ENCODE data around the gene SRSF1. TPM values are rescaled to one million over a fixed set of nuclear protein-coding genes. Genes with fewer than 3 reads are reported as not detected.
"Not testable (repeated sequence)": the region's sequence is repeated elsewhere in the genome, so short reads cannot be mapped to it uniquely, and the experiment has no call there.

The SRSF1 gene
- polyA plus RNA-seq, 2 of the 4 experiments (the other 2 are of a cell fraction): 364 to 490 TPM

- FAIRE-seq: peak; percentile 86
- Histone ChIP-seq H3K4me2 (peak overlapping the region; percentile 70), H3K4me3 (0 out of 3 replicates have a peak overlapping the region, but pooled peaks have one; percentile 1), H3K9me3 (no peaks in the 10 kb centered on the region), H3K4me1 (peaks cover 60% of the 10 kb centered on the region), H3K27ac (peak overlapping the region; percentile 68 to 76)
- 0% methylated on average over 1 of the region's 1 CpG for WGBS (ENCODE audit: missing lambda C conversion rate)
- POLR2A ChIA-PET: interaction anchor here (0.7 to 1.8 kb wide), 4 partner anchors 22 to 83 kb away, joined by 3 to 8 read pairs (median 4); no protein-coding TSS in a partner anchor
- CTCF ChIA-PET: interaction anchor here (0.9 to 22.5 kb wide), 9 partner anchors 10 to 139 kb away, joined by 3 to 386 read pairs (median 5); partner anchors contain the start of genes CUEDC1 and MRPS23
- DNase-seq (ENCODE audit: low read depth in 1 of 2, low spot score in 1 of 2): peak; percentile 53 to 81
- TF ChIP-seq, protein P1, sequence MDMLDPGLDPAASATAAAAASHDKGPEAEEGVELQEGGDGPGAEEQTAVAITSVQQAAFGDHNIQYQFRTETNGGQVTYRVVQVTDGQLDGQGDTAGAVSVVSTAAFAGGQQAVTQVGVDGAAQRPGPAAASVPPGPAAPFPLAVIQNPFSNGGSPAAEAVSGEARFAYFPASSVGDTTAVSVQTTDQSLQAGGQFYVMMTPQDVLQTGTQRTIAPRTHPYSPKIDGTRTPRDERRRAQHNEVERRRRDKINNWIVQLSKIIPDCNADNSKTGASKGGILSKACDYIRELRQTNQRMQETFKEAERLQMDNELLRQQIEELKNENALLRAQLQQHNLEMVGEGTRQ (IDR thresholded peaks at IDR 0.05): no peak
- peak; percentile 31; the same call in 2 of the 3 replicates for TF ChIP-seq SMC3 (IDR thresholded peaks at IDR 0.05)
- TF ChIP-seq, protein P2, sequence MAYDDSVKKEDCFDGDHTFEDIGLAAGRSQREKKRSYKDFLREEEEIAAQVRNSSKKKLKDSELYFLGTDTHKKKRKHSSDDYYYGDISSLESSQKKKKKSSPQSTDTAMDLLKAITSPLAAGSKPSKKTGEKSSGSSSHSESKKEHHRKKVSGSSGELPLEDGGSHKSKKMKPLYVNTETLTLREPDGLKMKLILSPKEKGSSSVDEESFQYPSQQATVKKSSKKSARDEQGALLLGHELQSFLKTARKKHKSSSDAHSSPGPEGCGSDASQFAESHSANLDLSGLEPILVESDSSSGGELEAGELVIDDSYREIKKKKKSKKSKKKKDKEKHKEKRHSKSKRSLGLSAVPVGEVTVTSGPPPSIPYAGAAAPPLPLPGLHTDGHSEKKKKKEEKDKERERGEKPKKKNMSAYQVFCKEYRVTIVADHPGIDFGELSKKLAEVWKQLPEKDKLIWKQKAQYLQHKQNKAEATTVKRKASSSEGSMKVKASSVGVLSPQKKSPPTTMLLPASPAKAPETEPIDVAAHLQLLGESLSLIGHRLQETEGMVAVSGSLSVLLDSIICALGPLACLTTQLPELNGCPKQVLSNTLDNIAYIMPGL (CRISPR knock-in tag; IDR thresholded peaks at IDR 0.05; ENCODE audit: borderline replicate concordance): no peak
- no peak for TF ChIP-seq BCL3 (IDR thresholded peaks at IDR 0.05)
- peak; percentile 37 to 64; a peak in 2 of 5 replicates for TF ChIP-seq JUN (IDR thresholded peaks at IDR 0.05)
- TF ChIP-seq ATOH8 (CRISPR knock-in tag; IDR thresholded peaks at IDR 0.05; ENCODE audit: low read depth): no peak
- peak; percentile 78 to 93; a peak in 3 of 4 replicates for TF ChIP-seq CEBPB (IDR thresholded peaks at IDR 0.05)
- TF ChIP-seq EP300 (IDR thresholded peaks at IDR 0.05): peak; percentile 34 to 77; a peak in 3 of 5 replicates
- no peak for TF ChIP-seq MYC (IDR thresholded peaks at IDR 0.05; ENCODE audit: borderline replicate concordance, low read length)
- 0 out of 2 replicates have a peak, but pooled peaks have one; percentile 16 for TF ChIP-seq MAX (IDR thresholded peaks at IDR 0.05)
- TF ChIP-seq RNF2 (IDR thresholded peaks at IDR 0.05; ENCODE audit: borderline replicate concordance, low read depth): no peak
- TF ChIP-seq TFCP2L1 (CRISPR knock-in tag; IDR thresholded peaks at IDR 0.05): no peak
- no peak for TF ChIP-seq RFX5 (IDR thresholded peaks at IDR 0.05)
- no peak for TF ChIP-seq HEYL (CRISPR knock-in tag; IDR thresholded peaks at IDR 0.05)
- no peak for TF ChIP-seq EHMT2 (IDR thresholded peaks at IDR 0.05; ENCODE audit: low read depth)
- TF ChIP-seq NR3C1 (IDR thresholded peaks at IDR 0.05): no peak
- peak; percentile 75 for TF ChIP-seq JUNB (IDR thresholded peaks at IDR 0.05)
- no peak for TF ChIP-seq ZFP36 (IDR thresholded peaks at IDR 0.05; ENCODE audit: borderline replicate concordance, partially characterized antibody)
- peak; percentile 58; the same call in 1 of the 2 replicates for TF ChIP-seq FOSL2 (IDR thresholded peaks at IDR 0.05)
- peak; percentile 73 for TF ChIP-seq FOSL2 (CRISPR knock-in tag; IDR thresholded peaks at IDR 0.05)
- TF ChIP-seq GATA3 (IDR thresholded peaks at IDR 0.05; ENCODE audit: borderline replicate concordance): peak; percentile 38; the same call in 1 of the 2 replicates
- ATAC-seq: peak; percentile 80 to 87
Measured at GRCh38 chr17:57975044-57975443, 32.0 kb downstream of the SRSF1 start.

DNA sequence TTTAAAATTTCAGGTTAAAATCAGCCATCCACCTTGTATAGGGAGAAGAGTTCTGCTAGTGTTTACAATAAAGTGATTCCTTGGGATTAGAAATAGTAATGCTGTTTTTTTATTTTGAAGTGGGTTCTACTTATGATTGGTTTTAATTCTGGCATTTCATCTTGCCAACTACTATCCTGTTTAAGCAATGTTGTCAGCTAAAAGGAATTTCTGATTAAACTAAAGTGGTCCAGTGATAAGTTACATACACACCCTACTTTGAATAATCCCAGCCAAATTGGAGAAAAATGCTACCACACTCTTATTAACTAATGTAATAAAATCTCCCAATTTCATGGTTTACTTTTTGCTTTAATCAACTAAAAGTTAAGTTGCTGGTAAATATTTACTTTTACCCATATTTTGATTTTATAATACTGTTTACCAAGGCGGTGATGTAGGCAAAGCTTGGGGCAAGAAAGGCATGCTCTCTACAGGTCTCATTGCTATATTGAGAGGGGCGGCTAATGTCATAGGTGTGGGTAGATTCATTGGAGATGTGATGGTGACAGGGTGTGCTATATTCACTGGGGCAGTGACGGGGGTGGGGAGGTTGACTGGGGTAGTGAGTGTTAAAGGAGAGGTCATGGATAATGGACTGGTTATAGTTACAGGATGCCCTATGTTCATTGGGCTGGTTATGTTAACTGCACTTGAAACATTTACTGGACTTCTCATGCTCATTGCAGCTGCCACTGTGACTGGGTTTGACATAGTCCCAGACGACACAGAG is 32.8 kb downstream of the SRSF1 start:
- Histone ChIP-seq H3K27ac (peak overlapping the region; percentile 68 to 76), H3K4me1 (peaks cover 60% of the 10 kb centered on the region), H3K4me2 (peak overlapping the region; percentile 70)
- H3K4me3 ChIP-seq; H3K9me3 ChIP-seq; DNase-seq (ENCODE audit: low read depth in 1 of 2, low spot score in 1 of 2): not testable (repeated sequence)
- ATAC-seq: peak; percentile 20 to 36; a peak in 3 of 6 replicates
- CTCF ChIA-PET: interaction anchor here (1.5 to 22.5 kb wide), 5 partner anchors 11 to 116 kb away, joined by 4 to 386 read pairs (median 31); partner anchors contain the start of gene CUEDC1
- 71% methylated on average over 4 of the region's 4 CpGs for WGBS (ENCODE audit: missing lambda C conversion rate)
- POLR2A ChIA-PET: interaction anchor here (0.7 to 1.4 kb wide), 2 partner anchors 23 to 141 kb away, joined by 3 to 4 read pairs; no protein-coding TSS in a partner anchor
- peak; percentile 32 for FAIRE-seq
